ENCODE data around the gene KCNF1.

DNA sequence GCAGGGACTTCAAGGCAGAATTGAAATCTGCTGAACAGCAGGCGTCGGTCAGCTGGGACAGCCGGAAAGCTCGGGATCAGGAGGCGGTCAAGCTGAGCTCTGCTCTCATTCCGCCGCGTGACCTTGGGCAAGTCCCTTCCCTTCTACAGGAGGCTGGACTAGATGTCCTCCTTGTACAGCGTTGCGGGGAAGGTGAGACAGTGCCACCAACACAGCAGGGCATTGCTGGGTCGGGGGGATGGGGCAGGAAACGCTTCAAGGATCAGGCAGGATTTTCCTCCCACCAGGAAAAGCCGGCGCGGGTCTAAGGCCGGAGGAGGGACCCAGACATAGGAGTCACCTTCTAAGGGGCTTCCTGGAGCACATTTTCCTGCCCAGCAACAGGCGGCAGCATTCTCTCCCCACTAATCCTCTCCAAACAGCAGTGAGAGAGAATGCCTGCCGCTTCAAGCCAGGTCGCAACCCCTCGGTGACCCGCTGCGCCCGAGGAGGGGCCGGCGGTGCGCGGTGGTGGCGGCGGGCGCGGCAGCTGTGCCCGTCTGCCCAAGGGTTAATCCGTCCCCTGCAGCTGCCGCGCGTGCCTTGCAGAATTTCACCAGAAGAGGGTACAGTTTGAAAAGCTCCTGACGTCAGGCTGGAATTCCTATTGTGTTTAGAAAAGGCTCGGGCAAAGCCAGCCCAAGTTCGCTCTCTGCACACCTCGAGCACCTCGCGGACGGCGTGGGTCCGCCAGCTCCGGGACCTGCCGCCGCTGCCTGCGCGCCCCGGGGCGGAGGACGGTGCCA, at the start of gene KCNF1:
- peak in 2 of 6 experiments; percentile 9 to 11 for TF ChIP-seq CTCF (IDR thresholded peaks at IDR 0.05)
- TF ChIP-seq POLR2A (IDR thresholded peaks at IDR 0.05): no peak

Data from esophagus squamous epithelium (tissue), 4 donors.